WERI-Rb-1 (cell line): ENCODE measurements around the gene BCKDK.

ENCODE experiments used
- DNase-seq: peaks from one replicate; pipeline ENCODE4 v3.0.0-alpha.2; 2020
- H3K27ac ChIP-seq: fragments of 250-450 bp; sonication (Bioruptor Pico); 2 replicates; pipeline ENCODE4 v1.5.1; 2020; ENCODE audit warnings: mild to moderate bottlenecking, moderate library complexity
- H3K27me3 ChIP-seq: fragments of 250-450 bp; sonication (Bioruptor Pico); 2 replicates; pipeline ENCODE4 v1.5.1; 2021; ENCODE audit warnings: mild to moderate bottlenecking, low read depth, moderate library complexity; ENCODE audit not compliant: insufficient read depth, severe bottlenecking
- H3K36me3 ChIP-seq: fragments of 250-450 bp; sonication (Bioruptor Pico); 2 replicates; pipeline ENCODE4 v1.5.1; 2020; ENCODE audit warnings: mild to moderate bottlenecking, moderate library complexity
- H3K4me3 ChIP-seq: 2 replicates; pipeline ENCODE4 v1.5.1; 2011; ENCODE audit warnings: low read depth, mild to moderate bottlenecking, control low read depth, low read length
- H3K9me3 ChIP-seq: fragments of 250-450 bp; sonication (Bioruptor Pico); 2 replicates; pipeline ENCODE4 v1.5.1; 2021; ENCODE audit warnings: mild to moderate bottlenecking, moderate library complexity; ENCODE audit not compliant: severe bottlenecking
- CTCF ChIP-seq: IDR thresholded peaks from 2 replicates; pipeline ENCODE4 v1.5.1; 2011; ENCODE audit warnings: low read depth, mild to moderate bottlenecking, control low read depth, inconsistent platforms, low read length

BCKDK gene

GRCh38 chr16:31064882-31065461 is 43.2 kb upstream of the BCKDK start:
- H3K27ac ChIP-seq = no peak overlapping the region
- peak; percentile 91 for DNase-seq
- H3K4me3 ChIP-seq = no peak overlapping the region
- TF ChIP-seq CTCF = no peak
- peaks cover 37% of the 10 kb centered on the region for H3K36me3 ChIP-seq
- peaks cover 8% of the 10 kb centered on the region for H3K27me3 ChIP-seq
- H3K9me3 ChIP-seq = no peaks in the 10 kb centered on the region

GRCh38 chr16:31067342-31067741 is 40.8 kb upstream of the BCKDK start:
- no peaks in the 10 kb centered on the region for H3K9me3 ChIP-seq
- TF ChIP-seq CTCF = no peak
- no peak overlapping the region for H3K27ac ChIP-seq
- H3K27me3 ChIP-seq = peaks cover 8% of the 10 kb centered on the region
- DNase-seq = no peak
- peaks cover 20% of the 10 kb centered on the region for H3K36me3 ChIP-seq
- no peak overlapping the region for H3K4me3 ChIP-seq

- H3K4me3 ChIP-seq = peak overlapping the region; percentile 91; the same call in 1 of the 2 replicates
- H3K27ac ChIP-seq = no peak overlapping the region
- H3K9me3 ChIP-seq = no peaks in the 10 kb centered on the region
- DNase-seq = no peak
- no peaks in the 10 kb centered on the region for H3K27me3 ChIP-seq
- no peak for TF ChIP-seq CTCF
- H3K36me3 ChIP-seq = peaks cover 18% of the 10 kb centered on the region
These were observed 36.3 kb upstream of the BCKDK start for GRCh38 chr16:31071861-31072260.

- no peak for DNase-seq
- Histone ChIP-seq H3K9me3 (no peaks in the 10 kb centered on the region), H3K27ac (peak overlapping the region; percentile 95), H3K36me3 (peaks cover 26% of the 10 kb centered on the region), H3K4me3 (peak overlapping the region; percentile 91), H3K27me3 (no peaks in the 10 kb centered on the region)
- no peak for TF ChIP-seq CTCF
These were observed 35.5 kb upstream of the BCKDK start for GRCh38 chr16:31072540-31073141.

- Histone ChIP-seq H3K36me3 (peaks cover 33% of the 10 kb centered on the region), H3K27ac (peak overlapping the region; percentile 95), H3K4me3 (peak overlapping the region; percentile 91), H3K27me3 (no peaks in the 10 kb centered on the region), H3K9me3 (no peaks in the 10 kb centered on the region)
- DNase-seq = peak; percentile 94
- TF ChIP-seq CTCF = no peak
These were observed 34.8 kb upstream of the BCKDK start for GRCh38 chr16:31073142-31073969.
